GM21786 (cell line): Measurements from ENCODE around the gene CPNE4.
"Not testable (repeated sequence)": the region's sequence is repeated elsewhere in the genome, so short reads cannot be mapped to it uniquely, and the experiment has no call there.

Experiments used
- ATAC-seq: cut with Tn5 transposase; IDR thresholded peaks from one replicate; pipeline ENCODE4 v1.9.1; 2021; ENCODE audit not compliant: unreplicated experiment

CPNE4 gene

DNA sequence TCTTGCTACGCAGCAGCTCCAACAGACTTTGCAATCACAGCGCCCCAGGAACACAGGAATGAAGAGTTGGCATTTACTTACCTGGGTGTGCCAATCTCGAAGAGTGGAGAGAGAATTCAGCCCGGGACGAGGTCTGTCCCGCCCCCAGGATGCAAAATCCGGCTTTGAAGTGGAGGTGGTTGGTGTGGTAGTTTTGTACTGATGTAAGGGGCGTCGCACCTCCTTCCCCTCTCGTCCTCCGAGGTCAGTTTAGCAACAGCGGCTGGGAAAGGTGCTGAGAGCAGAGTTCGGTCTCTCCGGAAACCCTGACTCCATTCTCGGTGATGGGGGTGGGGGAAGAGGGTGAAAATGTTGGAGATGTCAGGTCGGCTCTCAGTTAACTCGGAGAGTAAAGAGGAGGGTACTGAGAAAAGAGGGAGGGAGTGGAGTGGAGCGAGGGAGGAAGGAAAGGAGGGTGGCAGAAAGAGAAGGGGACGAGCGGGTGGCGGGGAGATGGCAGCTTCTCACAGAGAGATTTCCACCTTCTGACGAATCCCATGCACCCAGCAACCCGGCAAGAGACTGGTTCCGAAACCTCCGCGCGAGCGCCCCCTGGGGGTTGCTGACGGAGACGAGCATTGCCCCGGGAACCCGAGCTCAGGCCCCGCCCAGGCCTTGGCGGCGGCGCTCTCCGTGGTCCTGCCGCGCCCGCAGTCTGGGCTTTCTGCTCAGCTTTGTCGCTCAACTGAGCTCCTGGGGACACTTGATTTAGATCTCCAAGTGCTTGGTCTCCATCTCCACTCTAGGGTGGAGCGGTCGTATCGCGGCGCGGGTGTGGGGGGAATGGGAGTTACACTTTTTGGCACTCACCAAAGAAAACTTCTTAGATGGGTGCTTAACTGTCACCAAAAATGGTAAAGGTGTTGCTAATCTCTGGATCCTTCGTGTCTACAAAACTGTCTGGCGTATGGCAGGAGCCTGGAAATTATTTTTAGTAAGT lies at the start of gene CPNE4:
CPNE4 (minus strand) TSS at position 529 of the 979 bp plus-strand sequence.
- peak; percentile 83 for ATAC-seq

- no peak for ATAC-seq
Observed at GRCh38 chr3:132083583-132084279, 48.9 kb upstream of the CPNE4 start.

GRCh38 chr3:132083159-132083558 lies 48.3 kb upstream of the CPNE4 start:
- ATAC-seq = no peak

DNA sequence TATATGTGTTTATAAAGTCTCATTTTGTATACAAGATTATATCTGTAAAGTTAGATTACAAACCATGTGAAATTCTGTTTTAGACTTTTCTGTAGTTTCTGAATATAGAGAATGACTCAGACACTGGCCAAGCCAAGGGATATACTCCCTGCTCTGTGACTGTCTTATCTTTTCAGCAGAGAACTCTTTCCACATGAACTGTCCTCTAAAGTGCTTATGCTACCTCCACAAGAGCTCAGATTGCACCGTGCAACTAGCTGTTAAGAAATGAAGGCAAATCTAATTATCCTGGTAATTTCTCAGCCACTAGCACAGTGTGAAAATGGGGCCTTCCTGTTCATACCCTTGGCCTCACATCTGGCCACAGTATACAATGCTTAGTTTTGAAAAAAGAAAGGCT lies 44.3 kb upstream of the CPNE4 start:
- ATAC-seq = no peak

DNA sequence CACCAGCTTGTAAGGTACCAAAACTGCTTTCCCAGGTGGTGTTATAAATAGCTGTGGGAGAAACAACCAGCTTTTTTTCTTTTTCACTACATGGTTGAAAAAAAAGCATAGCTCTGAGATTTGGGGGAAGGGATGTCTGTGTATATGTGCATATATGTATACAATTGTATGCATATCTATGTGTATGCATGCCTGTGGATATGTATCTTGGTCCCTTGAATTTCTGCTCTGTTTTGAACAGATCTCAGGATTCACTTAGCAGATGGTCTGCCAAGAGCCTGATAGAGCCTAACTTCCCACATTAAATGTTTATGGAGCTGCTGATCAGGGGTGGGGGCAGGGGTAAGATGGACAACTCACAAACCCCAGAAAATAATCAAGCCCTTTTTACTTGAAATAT lies 39.0 kb upstream of the CPNE4 start:
- ATAC-seq = no peak

DNA sequence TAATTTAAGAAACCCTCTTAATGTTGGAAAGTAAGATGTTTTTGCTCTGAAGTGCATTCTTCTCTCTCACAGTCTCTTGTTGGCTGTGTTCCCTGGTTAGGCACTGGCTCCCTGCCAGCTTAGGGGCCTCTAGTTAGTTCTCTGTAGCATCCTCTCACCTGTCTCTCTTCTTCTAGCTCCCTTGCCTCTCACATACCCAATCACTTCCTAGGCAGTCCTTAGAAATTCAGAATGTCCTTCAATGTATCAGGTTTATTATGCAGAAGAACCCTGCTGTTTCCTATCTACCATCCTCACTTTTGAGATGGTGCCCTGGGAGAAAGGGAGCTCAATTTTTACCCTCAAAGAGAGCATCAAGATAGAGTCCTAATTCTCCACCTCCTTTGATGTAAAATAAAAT lies 36.2 kb upstream of the CPNE4 start:
- ATAC-seq = no peak

- no peak for ATAC-seq
Observed at GRCh38 chr3:132064114-132064513, 29.3 kb upstream of the CPNE4 start.

DNA sequence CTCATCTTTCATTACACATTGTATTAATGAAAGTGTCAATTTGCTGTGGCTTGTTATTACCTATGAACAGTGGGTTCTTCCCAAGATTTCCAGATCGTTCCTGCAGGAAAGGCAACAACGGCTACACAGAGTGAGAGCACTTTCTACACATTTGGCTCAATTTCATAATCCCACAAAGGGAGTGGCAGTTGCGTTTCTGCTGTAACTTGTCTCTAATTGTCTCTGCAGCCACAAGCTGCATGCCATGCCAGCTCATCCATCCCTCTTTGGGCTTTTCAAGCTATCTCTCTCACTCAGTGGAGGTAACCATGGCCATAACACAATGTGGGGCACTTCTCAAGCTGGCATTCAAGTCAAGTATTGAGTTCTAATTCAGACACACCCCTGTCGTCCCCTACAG lies 27.7 kb upstream of the CPNE4 start:
- ATAC-seq = no peak

GRCh38 chr3:132055872-132056271 lies 21.1 kb upstream of the CPNE4 start:
- no peak for ATAC-seq

GRCh38 chr3:132047209-132047608 lies 12.4 kb upstream of the CPNE4 start:
- ATAC-seq = no peak

DNA sequence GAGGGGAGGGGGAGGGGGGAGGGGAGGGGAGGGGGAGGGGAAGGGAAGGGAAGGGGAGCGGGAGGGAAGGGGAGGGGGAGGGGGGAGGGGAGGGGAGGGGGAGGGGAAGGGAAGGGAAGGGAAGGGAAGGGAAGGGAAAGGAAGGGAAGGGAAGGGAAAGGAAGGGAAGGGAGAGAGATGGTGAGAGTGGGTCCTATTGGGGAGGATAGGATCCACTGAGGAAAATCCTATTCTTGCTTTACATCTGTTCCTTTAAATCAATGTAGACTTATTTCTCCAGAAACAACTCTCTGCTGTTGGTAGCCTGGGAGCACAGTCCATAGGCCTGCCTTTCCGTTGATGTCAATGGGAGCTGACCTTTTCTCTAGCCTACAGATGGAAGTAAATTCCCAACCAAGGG lies 10.1 kb upstream of the CPNE4 start:
- ATAC-seq = not testable (repeated sequence)

DNA sequence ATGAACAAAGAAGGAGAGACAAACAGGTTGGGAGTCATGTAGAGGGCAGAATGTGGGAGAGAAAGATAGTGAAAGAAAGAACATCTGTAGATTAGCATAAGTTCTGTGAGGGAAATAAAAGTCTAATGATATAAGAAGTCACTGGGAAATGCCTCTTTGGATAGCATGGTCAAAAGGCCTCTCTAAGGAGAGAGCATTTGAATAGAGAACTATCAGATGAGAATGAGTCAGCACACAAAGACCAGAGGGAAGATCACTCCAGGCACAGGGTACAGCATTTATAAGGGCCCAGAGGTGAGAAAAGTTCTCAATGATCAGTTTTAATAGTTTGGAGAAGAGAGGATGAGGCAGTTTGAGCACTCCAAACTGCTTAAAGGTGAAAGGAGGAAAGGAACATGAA lies 7.9 kb upstream of the CPNE4 start:
- ATAC-seq = no peak

DNA sequence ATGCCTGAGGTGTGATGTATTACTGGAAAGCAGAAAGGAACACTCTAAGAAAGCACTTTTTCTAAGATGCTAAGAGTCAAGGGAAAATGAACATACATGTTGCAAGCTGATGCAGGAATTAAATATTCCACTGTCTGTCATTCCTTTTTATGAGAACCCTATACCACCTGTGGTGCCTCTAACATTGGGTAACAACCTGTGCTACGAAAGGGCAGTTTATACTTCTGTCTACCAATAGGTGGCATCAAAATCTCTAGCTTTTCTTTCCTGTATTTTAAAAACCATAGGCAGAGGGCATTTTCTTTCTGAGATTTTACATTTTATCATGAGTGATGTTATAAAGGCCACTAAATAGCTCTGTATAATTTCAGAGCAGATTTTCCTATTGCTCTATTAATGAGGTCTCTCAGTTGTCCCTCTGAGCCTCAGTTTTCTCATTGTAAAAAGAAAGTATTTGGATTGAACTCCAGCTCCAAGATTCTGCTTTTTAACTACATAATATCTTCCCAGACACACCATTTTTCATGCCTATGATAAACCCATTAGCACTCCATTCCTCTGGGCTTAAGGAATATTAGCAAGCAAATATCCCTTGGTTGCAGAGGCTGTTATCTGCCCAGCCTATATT lies 3.5 kb upstream of the CPNE4 start:
- ATAC-seq = no peak

DNA sequence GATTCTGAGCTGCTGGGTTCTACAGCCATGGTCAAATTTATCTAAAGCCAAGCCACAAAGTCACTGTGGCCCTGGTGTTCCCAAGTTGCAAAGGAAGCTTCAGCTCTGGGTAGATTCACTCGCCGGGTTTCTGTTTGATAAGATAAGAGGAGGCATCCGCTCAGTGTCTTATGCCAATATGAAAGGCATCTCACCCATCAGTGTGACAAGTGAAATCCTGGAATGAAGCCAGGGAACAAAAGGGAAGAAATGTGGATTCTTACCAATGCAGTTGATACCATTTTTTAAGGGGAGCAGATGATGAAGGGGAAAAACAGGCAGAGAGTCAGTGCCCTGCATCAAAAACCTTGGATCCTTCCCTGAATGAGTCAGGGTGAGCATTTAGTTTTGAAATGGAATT lies 2.8 kb upstream of the CPNE4 start:
- ATAC-seq = no peak

- no peak for ATAC-seq
Observed at GRCh38 chr3:132037056-132037455, 2.2 kb upstream of the CPNE4 start.

DNA sequence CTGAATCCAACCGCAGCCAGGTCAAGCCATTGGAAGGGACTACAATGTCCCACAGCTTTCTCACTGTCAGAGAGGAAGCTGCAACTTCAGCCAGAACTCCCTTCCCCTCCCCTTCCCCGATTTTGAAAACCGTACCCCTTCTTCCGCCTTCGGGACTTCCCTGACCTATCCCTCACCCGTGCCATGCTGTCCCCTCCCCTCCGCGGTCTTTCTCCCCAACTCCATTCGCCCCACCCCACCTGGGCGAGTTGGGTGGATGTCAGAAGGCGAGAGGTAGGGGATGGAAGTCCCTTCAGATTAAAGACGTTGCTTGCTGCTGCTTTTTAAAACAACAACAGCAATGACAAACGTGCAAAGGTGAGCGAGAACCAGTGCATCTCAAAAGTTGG lies 723 bp downstream of the CPNE4 start:
- no peak for ATAC-seq

DNA sequence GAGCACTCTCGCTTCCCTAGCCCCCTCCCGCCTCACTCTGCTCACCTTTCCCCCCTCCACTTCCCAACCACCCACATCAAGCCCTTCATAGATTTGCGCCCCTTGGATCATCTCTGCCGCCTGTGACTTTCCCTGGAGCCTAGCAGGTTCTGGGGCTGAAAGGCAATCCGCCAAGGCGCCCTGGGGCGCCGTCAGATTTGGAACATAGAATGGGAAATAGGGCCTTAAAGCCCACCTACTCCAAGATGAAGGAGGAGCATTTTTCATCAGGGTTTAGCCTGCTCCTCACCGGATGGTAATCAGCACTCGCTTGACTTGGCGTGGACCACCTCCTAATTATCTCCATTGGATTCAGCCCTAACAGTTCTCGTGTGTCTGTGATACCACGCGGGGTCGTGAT lies 1.3 kb downstream of the CPNE4 start:
- no peak for ATAC-seq

DNA sequence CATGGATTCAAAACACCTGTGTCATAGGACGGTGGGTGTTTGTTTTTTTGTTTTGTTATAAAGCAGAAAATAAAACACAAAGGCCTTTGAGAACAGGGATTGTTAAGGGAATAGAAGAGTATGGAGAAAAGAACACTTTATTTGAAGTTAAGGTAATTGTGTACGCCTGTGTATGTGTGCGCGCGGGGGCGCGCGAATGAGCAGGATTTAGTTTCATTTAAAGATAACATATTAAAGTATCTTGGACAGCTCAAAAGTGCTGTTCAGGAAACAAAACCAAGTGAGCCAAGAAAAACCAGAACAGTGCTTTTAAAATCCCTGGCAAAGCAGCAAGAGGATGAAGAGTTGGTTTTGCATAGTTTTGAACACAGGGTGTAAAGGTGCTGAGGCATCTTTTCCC lies 1.9 kb downstream of the CPNE4 start:
- ATAC-seq = no peak

DNA sequence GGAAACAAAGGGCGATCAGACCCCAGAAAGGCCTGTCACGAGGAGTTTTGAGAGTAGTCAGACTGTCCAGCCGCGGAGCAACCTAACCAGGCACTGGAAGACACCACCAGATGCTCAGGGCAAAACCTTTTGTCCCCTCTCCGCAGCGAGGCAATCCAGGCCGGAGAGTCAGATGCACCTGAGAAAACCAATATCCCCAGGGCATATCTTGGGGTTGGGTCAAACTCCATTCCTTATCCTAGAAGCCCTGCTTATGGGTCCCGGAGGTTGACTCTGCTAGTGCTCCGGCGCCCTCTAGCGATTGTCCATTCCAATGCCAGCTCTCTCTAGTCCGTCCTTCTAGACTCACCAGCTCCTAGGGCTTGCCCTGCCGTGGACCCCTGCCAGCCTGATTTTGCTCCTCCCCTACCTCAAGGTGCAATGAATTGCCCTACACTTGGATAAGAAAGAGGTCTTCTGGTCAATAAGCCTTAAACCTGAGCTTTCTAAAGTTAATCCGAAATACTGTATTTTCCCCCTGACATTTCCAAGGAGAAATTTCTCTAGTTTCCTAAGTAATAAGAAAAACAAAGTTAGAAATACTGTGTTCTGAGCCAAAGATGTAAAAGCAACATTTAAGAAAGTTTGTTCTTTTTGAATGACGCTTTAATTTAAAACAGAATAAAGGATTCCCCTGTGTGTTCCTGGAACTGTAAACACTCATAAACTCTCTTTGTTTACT lies 5.5 kb downstream of the CPNE4 start:
- peak; percentile 86 for ATAC-seq

DNA sequence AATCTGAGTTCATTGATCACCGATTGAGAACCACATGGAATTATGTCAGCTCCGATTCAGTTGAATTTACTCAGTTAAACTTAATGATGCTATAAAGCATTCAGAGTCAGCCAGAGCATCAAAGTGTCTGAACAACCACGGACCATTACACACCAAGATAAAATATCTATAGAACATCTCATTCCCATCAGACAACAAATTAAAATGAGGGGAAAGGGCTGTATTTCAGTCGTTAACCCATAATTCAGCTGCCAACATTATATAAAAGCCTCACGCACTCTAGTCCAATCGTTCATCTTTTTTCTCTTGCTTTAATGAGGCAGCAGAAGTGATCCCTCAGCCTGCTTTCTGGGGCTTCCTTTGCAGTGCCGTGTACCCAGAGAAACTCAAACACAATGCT lies 11.9 kb downstream of the CPNE4 start:
- ATAC-seq = no peak

- no peak for ATAC-seq
Observed at GRCh38 chr3:132020058-132020457, 14.8 kb downstream of the CPNE4 start.
